ENCODE results near the gene SHANK3.
"Not testable (repeated sequence)": the region's sequence is repeated elsewhere in the genome, so short reads cannot be mapped to it uniquely, and the experiment has no call there.

Gene SHANK3

DNA sequence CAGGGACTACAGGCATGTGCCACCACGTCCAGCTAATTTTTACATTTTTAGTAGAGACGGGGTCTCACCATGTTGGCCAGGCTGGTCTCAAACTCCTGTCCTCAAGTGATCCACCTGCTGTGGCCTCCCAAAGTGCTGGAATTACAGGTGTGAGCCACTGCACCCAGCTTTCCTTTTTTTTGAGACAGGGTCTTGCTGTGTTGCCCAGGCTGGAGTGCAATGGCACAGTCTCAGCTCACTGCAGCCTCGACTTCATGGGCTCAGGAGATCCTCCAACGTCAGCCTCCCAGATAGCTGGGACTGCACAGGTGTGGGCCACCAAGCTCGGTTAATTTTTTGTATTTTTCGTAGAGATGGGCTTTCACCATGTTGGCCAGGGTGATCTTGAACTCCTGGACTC, 18.0 kb upstream of the SHANK3 start:
- DNase-seq (ENCODE audit: low read depth): not testable (repeated sequence)

DNA sequence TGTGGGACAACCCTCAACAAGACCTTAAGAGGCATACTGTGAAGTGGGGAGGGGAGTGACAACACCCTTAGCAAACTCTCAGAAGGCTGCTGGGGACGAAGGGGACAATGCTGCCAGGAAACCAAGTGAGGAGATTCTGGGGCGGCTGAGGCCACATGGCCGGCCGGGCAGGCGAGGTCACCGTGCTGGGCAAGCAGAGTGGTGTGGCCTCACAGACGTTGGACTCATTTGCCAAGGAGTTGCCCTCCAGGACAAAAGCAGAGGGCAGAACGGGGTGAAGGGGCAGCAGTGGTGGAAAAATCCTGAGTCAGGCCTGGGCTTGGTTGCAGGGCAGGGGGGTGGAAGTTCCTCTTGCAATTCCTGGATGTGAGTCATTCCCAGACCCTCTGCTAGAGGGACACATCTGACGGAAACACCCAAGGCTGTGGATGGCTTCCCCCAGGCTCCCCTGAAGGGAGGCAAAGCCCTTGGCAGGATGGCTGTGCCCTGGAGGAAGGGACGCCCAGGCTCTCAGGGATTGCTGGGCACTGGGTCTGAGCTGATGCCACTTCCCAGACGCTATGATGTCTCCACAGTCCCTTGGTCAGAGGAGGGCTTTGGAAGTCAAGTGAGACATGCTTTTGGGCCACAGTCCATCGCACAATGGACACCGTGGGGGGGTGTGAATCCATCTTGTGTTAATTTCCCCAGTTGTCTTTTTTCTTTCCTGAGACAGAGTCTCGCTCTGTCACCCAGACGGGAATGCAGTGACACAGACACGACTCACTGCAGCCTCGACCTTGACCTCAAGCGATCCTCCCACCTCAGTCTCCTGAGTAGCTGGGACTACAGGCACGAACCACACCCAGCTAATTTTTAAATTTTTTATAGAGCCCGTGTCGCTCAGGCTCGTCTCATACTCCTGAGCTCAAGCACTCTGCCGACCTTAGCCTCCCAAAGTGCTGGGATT, 16.2 kb upstream of the SHANK3 start:
- DNase-seq (ENCODE audit: low read depth): peak; percentile 66

DNA sequence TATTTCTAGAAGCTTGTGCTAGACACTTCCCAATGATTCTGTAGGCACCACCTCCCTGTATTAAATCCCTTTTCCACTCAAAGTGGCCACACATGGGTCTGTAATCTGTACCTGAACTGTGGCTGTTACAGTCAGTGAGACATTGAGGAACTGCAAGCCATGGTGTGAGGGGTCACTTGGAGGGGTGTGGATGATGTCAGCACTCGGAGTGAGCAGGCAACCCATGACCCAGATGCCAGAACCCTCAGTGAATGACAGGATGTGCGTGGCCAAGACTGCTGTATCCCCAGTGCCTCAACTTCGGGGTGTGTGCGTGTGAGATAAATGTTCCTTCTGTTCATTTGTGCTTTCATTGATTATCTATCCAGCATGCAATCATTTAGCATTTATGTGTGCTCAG, 14.7 kb upstream of the SHANK3 start:
- no peak for DNase-seq (ENCODE audit: low read depth)

DNA sequence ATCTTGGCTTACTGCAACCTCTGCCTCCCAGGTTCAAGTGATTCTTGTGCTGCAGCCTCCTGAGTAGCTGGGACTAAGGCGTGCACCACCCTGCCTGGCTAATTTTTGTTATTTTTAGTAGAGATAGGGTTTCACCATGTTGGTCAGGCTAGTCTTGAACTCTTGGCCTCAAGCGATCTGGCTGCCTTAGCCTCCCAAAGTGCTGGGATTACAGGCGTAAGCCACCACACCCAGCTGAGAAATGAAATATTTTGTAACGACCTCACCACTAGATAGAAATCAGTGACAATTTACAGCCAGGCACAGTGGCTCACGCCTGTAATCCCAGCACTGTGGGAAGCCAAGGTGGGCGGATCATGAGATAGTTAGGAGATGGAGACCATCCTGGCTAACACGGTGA, 12.9 kb upstream of the SHANK3 start:
- not testable (repeated sequence) for DNase-seq (ENCODE audit: low read depth)

DNA sequence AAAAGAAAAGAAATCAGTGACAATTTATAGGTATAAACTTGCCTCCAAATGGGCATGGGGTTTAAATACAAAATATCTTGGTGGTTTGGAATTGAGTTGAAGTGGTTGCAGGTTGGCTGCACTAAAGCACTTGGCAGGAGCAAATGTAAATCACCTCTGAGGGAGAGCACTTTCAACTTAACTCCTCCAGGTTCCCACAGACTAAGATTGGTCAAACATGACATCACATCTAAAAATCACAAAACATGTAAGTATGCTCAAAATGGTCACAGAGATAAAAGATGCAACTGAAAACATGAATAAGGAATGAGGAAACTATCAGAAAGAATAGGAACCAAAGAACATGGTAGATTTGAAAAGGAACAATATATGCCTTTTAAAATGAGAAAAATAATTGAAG, 12.3 kb upstream of the SHANK3 start:
- DNase-seq (ENCODE audit: low read depth): no peak

DNA sequence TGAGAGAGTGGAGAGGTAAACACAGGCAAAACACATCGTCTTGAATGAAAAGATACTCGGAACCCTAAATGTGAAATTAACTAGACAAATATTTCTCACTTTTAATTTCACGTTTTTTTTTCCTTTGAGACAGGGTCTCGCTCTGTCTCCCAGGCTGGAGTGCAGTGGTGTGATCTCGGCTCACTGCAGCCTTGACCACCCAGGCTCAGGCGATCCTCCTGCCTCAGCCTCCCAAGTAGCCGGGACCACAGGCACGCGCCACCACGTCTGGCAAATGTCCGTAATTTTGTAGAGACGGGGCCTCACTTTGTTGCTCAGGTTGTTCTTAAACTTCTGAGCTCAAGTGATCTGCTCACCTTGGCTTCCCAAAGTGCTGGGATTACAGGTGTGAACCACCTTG, 7.4 kb upstream of the SHANK3 start:
- no peak for DNase-seq (ENCODE audit: low read depth)

DNA sequence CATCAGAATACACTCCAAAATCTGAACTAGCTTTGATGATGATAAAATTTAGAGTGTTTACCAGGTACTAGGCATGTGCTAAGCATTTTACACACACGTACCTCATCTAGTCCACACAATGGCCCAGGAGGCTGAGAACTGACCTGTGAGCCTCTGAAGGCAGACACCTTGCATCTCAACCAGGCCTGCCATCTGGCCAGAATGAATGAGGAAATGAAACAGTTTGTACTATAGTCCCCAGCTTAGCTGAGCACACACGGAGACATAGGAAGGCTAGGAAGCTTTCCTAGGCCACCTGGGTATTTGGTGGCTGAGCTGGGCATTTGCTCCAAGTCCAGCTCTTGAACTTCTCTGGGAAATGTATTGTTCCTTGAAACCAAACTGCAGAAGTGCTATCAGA, 6.9 kb upstream of the SHANK3 start:
- no peak for DNase-seq (ENCODE audit: low read depth)

DNA sequence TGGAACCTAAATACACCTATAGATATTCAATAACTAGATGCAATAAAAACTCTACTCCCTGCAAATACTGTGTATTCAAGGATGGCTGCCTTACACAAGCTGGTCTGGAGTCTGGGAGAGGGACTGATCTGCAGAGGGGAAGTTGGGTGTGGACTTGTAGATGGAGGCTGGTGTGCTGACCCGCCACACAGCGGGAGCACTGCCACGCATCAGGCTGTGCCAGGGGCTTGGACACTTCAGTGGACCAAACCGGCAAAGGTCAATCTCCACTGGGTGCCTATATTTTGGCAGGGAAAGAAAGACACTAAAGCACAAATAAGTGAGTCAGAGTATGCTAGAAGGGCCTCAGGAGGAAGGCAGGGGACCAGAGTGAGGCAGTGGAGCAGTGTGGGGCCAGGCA, 2.1 kb upstream of the SHANK3 start:
- DNase-seq (ENCODE audit: low read depth): no peak

DNA sequence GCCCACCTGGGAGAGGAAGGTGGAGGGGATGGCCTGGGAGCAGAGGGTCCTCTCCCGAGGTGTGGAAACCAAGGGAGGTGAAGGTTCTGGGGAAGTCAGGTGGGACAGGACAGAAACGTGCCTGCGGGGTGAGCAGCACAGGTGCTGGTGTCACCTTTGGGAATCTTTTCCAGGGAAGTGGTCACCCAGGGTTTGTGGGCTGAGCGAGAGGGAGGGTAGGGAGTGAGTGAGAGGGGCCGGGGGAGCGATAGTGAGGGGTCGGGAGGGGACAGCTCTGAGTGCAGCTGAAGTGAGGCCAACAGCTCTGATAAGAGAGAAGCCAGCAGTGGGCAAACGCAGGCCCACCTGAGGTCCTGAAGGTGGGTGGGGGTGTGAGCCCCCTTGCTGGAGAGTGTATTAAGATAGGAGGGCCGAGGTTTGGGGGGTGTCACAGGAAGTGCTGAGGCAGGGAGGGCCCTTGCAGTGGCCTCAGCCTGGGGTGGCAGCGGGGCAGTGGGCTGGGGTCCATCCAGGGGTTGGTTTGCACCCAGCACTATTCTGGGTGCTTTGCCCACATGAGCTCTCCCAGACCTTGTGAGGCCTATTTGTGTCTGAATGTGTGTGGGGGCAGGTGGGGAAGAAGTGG, 1.6 kb upstream of the SHANK3 start:
- no peak for DNase-seq (ENCODE audit: low read depth)

DNA sequence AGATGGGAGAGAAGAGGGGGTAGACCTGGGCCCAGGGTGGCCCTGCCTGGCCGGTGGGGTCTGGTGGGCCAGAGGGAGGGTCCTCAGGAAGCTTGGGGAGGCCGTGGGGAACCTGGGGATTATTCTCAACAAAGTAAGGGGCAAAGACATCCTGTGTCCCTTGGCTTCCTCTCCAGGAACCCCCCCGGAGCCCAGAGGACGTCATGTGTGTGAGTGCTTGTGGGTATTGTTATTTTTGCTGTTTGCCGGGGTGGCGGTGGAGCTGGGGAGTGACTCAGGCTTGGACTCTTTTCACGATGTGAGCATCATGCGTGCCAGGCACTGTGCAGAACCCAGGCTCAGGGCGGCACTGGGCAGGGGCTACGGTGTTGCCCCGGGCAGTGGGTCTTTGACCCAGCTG, 982 bp upstream of the SHANK3 start:
- no peak for DNase-seq (ENCODE audit: low read depth)

DNA sequence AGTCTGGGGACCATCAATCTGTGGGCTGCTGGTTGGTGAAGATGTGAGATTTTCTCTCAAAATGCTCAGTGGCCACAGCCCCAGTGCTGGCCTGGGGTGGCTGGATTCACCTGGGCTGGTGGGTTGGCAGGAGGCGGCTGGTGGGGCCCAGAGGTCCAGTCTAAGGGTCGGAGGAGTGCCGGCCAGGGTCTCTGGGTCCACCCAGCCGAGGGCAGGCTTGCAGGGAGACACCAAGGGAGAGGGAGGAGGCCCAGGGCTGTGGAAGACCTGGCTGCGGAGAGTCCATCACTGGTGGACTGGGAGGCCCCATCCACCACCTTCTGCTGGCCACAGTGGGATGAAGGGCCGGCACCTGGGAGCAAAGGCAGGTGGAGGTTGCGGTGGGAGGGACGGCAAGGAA, 582 bp upstream of the SHANK3 start:
- DNase-seq (ENCODE audit: low read depth): no peak

DNA sequence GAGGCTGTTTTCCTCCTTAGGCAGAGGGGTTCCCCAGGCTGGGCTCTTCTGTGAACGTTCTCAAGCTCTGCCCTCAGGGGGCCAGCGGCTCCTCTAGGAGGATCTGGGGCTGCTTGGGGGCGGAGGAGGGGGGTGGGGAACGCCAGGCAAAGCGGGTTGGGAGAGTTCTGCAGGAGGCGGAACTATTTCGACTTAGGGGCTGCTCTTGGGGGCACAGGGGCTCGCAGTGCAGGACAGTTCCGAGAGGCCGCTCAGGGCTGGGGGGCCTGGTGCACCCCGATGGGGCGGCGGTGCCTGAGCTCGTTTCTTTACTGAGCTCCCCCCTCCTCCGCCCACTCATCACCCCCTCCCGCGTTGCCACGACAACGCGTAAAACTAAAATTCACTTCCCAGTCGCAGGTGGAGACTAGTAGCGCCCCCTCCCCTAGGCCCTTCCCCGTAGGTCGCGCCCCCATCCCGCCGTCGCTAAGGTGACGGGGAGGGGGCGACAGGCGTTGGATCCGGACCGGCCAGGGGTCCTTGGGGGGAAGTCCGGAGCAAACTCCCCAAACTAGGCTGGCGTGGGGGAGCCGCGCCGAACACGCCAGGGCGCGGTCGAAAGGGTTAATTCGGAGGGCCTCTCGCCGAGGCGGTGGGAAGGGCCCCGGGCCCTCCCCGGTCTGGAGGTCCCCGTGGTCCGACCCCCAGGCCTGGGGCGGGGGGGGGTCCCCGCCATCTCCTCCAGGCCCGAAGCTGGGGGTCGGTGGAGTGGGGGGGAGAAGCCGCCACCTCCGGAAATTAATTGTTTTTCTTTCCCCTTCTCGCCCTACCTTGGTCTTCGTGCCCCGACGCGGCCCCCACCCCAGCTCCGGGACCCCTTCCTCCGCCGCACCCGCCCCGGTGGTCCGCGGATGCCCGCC, 857 bp downstream of the SHANK3 start:
- no peak for DNase-seq (ENCODE audit: low read depth)

DNA sequence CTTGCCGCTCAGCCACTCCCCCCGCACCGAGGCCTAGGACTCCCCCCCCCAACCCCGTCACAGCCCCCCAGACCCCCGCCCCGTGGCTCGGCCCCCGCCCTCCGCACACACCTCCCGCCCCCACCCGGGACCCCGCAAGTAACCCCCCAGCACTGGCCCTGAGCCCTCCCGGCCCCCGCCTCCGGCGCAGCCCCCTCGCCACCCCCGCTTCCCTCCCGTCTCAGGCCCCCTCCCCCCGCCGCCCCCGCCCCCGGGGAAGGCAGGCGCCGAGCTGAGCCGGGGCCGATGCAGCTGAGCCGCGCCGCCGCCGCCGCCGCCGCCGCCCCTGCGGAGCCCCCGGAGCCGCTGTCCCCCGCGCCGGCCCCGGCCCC, 1.5 kb downstream of the SHANK3 start:
- no peak for DNase-seq (ENCODE audit: low read depth)

DNA sequence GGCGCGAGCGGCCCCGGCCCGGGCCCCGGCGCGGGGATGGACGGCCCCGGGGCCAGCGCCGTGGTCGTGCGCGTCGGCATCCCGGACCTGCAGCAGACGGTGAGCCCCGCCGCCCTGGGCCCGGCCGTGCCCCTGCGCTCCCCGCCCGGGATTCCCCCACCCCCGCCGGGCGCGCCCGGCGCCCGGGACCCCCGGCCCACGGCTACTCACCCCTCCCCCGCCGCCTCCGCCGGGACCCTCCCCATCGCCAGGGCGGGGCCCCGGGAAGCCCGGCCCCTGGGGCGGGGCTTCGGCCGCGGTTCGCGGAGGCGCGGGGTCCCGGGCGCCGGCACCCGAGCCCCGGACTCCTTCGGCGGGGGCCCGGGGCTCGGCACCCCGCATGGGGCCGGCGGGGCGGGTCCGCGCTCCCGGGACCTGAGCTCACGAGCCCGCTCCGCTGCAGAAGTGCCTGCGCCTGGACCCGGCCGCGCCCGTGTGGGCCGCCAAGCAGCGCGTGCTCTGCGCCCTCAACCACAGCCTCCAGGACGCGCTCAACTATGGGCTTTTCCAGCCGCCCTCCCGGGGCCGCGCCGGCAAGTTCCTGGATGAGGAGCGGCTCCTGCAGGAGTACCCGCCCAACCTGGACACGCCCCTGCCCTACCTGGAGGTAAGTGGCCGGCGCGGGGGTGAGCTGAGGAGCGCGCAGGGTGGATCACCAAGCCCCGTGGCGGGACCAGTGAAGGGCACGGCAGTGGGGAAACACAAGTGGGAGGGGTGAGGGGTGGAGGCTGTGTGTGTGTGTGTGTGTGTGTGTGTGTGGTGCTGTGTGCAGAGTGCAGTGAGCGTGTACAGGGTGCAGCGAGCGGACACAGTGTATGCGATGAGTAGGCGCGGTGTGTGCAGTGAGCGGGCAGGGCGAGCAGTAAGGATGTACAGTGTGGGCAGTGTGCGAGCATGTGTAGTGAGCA, 2.3 kb downstream of the SHANK3 start:
- no peak for DNase-seq (ENCODE audit: low read depth)

DNA sequence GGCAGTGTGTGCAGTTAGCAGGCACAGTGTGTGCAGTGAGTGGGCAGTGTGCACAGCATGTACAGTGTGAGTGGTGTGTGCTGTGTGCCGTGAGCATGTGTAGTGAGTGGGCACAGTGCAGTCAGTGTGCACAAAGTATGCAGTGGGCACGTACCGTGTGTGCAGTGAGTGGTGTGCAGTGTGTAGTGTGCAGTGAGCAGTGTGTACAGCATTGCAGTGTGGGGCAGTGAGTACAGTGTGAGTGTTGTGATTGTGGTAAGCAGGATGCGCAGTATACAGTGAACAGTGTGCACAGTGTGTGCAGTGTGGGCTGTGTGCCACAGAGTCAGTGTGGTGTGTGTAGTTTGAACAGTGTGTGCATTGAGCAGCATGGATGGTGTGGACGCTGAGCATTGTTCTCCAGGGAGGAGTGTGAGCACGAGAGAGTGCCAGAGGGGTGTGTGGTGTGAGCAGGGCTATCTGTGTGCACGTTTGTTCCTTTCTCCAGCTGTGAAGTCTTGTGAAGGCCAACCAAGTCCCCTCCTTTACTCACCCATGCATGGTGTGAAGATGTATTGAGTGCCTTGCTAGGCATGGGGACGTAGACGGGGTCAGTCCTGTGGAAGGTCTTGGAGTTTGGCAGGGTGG, 3.0 kb downstream of the SHANK3 start:
- DNase-seq (ENCODE audit: low read depth): no peak

DNA sequence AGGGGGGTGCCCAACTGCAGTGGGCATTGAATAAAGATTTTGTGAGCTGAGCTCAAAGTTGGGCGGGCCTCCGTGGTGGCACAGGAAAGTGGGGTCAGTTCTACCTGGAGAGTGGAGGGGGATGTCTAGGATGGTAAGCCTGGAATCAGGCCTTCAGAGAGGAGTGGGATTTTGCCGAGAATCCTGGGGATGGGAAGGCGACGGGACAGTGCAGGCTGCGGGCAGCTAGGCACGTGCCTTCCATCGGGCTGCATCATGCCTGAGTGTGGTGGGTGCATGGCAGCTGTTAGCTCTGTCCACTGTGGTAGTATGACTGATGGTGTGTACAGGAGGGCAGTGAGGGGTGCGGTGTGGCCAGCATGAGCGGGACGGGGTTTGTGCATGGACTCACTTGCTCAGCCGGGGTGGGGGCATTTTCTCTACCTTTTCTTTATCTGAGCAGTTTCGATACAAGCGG, 3.6 kb downstream of the SHANK3 start:
- DNase-seq (ENCODE audit: low read depth): no peak

DNA sequence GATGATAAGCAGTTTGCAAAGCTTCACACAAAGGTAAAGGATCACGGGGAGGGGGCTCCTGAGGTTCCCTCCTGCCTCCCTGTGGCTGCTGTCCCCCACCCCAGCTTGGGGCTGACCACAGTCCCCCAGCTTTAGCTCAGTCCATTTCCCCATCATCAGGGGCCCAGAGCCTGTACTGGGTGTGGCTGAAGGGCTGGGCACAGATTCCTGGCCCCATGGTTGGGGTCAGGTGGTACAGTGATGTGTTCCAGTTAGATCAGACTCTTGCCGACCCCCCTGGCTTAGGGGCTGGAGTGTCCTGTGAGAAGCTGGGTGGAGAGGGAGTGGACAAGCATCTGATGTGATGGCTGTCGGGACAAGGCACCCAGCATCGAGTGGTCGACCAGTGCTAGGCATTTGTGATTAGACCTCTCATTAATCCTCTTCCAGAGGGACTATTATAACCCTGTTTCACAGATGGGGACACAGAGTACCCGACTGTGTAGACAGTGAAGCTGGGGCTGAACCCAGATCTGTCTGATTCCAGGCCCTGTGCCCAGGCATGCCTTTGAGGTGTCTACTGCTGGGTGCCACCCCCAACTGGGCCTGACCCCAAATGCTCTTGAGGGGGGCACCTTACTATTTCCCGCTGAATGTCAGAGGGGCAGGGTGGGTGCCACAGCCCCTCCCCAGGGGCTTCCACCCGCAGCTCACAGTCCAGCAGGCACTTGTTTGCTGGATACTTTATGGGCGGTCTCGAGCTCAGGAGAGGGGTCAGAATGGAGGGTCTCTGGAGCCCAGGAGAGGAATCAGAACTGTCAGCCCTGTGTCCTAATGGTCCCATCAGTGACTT, 4.3 kb downstream of the SHANK3 start:
- DNase-seq (ENCODE audit: low read depth): no peak

DNA sequence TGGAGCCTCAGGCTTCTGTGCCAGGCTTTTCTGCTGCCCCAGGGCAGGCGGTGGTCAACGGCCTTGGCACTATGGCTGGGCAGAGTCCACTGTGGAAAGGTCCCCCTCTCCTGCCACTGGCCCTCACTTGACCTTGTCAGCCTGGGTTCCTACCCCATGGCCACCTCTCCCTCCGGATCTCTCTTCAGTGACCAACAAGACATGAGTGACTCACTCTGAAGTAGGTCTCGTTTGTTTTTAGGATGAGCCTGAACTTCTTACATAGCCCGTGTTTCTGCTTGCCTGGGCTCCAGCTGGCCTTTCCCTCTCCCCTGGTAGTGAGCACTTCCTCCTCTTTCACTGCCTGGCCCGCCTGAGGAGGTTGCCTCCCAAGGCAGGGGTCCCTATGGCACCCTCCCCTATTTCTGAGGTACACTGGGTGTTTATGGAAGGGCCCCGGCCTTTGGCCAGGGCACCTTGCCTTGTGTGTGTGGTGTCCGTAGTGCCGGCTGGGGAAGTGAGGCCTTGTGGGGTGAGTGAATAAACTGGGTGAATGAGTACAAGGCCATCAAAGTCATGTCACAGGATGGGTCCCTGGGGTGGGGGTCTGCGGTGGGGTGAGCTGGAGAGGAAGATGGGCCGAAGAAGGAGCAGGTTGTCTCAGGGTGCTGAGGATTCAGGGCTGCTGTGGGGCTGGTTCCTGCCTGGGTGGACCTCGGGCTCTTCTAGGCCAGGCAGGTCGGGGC, 5.0 kb downstream of the SHANK3 start:
- no peak for DNase-seq (ENCODE audit: low read depth)

DNA sequence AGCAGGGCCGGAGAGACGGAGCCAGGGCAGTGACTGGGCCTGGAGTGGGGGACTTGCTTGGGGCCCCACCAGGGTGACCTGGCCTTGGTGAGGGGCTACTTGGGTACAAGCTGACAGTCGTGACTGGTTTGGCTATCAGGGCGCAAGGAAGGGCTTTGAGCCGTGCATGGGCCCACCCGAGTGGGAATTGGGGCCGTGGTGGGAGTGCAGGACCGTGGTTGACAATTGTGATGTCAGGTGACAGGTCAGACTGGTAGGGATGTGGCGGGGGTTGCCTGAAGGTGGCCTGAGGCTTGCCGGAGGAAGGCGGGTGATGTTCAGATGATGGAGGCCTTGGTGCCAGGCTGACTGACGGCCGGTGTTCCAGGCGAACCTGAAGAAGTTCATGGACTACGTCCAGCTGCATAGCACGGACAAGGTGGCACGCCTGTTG, 5.6 kb downstream of the SHANK3 start:
- DNase-seq (ENCODE audit: low read depth): no peak

All from fibroblast of gingiva (primary cell).